AG09309 (cell line): ENCODE measurements around the gene PRM2.

Source experiments
- DNase-seq: peaks from one replicate; pipeline ENCODE4 v3.0.0-alpha.2; 2010; ENCODE audit warnings: low read depth
- H3K4me3 ChIP-seq: 2 replicates; pipeline ENCODE4 v1.5.1; 2011; ENCODE audit warnings: mild to moderate bottlenecking, low read depth, low read length, moderate library complexity; ENCODE audit not compliant: control insufficient read depth
- CTCF ChIP-seq: IDR thresholded peaks from 2 replicates; pipeline ENCODE4 v1.5.1; 2011; ENCODE audit warnings: mild to moderate bottlenecking, low read depth, low read length, inconsistent platforms; ENCODE audit not compliant: insufficient read depth, control insufficient read depth; ENCODE audit errors: missing control alignments

The PRM2 gene

GRCh38 chr16:11319529-11320146 is 43.4 kb upstream of the PRM2 start:
- H3K4me3 ChIP-seq, result no peak overlapping the region
- TF ChIP-seq CTCF, result no peak
- DNase-seq, result no peak

DNA sequence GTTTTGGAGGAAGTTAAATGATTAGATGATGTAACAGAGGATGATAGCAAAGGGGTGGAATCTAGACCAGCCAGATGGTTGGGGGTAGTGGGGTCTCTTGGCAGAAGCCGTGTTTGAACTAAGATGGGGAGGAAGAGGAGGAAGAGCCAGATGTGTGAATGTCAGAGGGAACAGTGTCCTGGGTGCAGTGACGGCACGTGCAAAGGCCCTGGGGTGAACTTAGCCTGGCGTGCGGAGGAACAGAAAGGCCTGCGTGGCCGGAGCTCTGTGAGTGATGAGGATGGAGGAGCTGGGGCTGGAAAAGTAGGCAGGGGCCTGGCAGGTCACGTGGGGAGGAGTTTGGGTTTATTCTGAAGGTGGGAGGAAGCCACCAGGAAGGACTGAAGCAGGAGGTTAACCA is 42.5 kb upstream of the PRM2 start:
- no peak for DNase-seq
- no peak for TF ChIP-seq CTCF
- H3K4me3 ChIP-seq, result no peak overlapping the region

- no peak for TF ChIP-seq CTCF
- H3K4me3 ChIP-seq, result no peak overlapping the region
These were observed 40.2 kb upstream of the PRM2 start for GRCh38 chr16:11316331-11317015.

DNA sequence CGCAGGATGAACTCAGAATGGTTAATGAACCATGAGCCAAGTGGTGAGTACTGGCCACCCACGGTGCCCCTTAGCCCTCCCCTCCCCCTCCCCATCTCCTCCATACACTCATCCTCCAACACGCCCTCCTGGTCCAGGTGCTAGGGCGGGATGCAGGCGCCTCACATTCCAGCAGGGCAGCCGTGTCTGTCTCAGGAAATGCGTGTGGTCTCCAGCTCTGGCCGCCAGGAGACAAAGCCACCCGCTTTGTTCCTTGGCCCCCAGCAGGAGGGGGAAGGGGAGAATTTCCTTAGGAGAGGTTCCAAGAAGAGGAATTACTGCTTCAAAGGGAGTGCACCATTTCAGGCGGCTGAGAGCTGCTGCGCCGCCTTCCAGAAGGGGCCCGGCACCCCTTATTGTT is 39.2 kb upstream of the PRM2 start:
- no peak overlapping the region for H3K4me3 ChIP-seq
- no peak for DNase-seq
- no peak for TF ChIP-seq CTCF

More at GRCh38 chr16:11316331-11317015, 40.2 kb upstream of the PRM2 start:
- DNase-seq, result no peak

GRCh38 chr16:11314309-11314894 is 38.1 kb upstream of the PRM2 start:
- H3K4me3 ChIP-seq, result no peak overlapping the region
- DNase-seq, result no peak
- TF ChIP-seq CTCF, result no peak

GRCh38 chr16:11313493-11314308 is 37.4 kb upstream of the PRM2 start:
- no peak for TF ChIP-seq CTCF
- no peak for DNase-seq
- no peak overlapping the region for H3K4me3 ChIP-seq
